Measurements from ENCODE around the gene KREMEN1. TPM values are rescaled to one million over a fixed set of nuclear protein-coding genes. Genes with fewer than 3 reads are reported as not detected.

Gene KREMEN1
- total and polyA plus RNA-seq, 4 donors, result 1.2 to 22.6 (median 3.8) TPM

- Histone ChIP-seq H3K4me3 (ENCODE audit: low read depth in 1 of 3, low read length in 3 of 3) (no peak overlapping the region), H3K9ac (ENCODE audit: low read depth in 1 of 2, low read length in 2 of 2) (no peak overlapping the region), H3K9me3 (ENCODE audit: control insufficient read depth in 4 of 4, low read length in 3 of 4) (no peaks in the 10 kb centered on the region), H3K27ac (ENCODE audit: low read depth in 1 of 2, low read length in 2 of 2) (no peak overlapping the region), H3K27me3 (ENCODE audit: control insufficient read depth in 4 of 4, insufficient read depth in 4 of 4, low read length in 3 of 4) (no peaks in the 10 kb centered on the region), H3K4me1 (ENCODE audit: control insufficient read depth in 4 of 4, insufficient read depth in 4 of 4, low read length in 3 of 4) (no peaks in the 10 kb centered on the region), H3K36me3 (ENCODE audit: control insufficient read depth in 4 of 4, insufficient read depth in 3 of 4, low read depth in 1 of 4, low read length in 3 of 4) (no peaks in the 10 kb centered on the region)
- 95% methylated on average over 1 of the region's 1 CpG for WGBS
- TF ChIP-seq MAX (IDR thresholded peaks at IDR 0.05), result no peak
- no peak for TF ChIP-seq YY1 (IDR thresholded peaks at IDR 0.05)
- no peak for TF ChIP-seq NR2F2 (IDR thresholded peaks at IDR 0.05)
- DNase-seq (ENCODE audit: low spot score), result no peak
Measured at GRCh38 chr22:29186302-29186701, 113.5 kb downstream of the KREMEN1 start.

- Histone ChIP-seq H3K4me3 (ENCODE audit: low read depth in 1 of 3, low read length in 3 of 3) (no peak overlapping the region), H3K27ac (ENCODE audit: low read depth in 1 of 2, low read length in 2 of 2) (no peak overlapping the region), H3K9me3 (ENCODE audit: control insufficient read depth in 4 of 4, low read length in 3 of 4) (no peaks in the 10 kb centered on the region), H3K36me3 (ENCODE audit: control insufficient read depth in 4 of 4, insufficient read depth in 3 of 4, low read depth in 1 of 4, low read length in 3 of 4) (no peaks in the 10 kb centered on the region), H3K9ac (ENCODE audit: low read depth in 1 of 2, low read length in 2 of 2) (no peak overlapping the region), H3K4me1 (ENCODE audit: control insufficient read depth in 4 of 4, insufficient read depth in 4 of 4, low read length in 3 of 4) (no peaks in the 10 kb centered on the region), H3K27me3 (ENCODE audit: control insufficient read depth in 4 of 4, insufficient read depth in 4 of 4, low read length in 3 of 4) (no peaks in the 10 kb centered on the region)
- 89% methylated on average over 7 of the region's 7 CpGs for WGBS
- TF ChIP-seq TAF1 (conservative IDR thresholded peaks at IDR 0.05) (no peak), RXRA (IDR thresholded peaks at IDR 0.05) (no peak), MAX (IDR thresholded peaks at IDR 0.05) (no peak), JUND (IDR thresholded peaks at IDR 0.05) (no peak), FOXA1 (IDR thresholded peaks at IDR 0.05) (no peak), FOXA2 (IDR thresholded peaks at IDR 0.05) (no peak), SP1 (IDR thresholded peaks at IDR 0.05) (no peak), ATF3 (IDR thresholded peaks at IDR 0.05) (no peak), YY1 (IDR thresholded peaks at IDR 0.05) (no peak), GABPA (IDR thresholded peaks at IDR 0.05 in 1 of 2, conservative IDR thresholded peaks at IDR 0.05 in 1 of 2) (no peak)
- TF ChIP-seq, protein P1, sequence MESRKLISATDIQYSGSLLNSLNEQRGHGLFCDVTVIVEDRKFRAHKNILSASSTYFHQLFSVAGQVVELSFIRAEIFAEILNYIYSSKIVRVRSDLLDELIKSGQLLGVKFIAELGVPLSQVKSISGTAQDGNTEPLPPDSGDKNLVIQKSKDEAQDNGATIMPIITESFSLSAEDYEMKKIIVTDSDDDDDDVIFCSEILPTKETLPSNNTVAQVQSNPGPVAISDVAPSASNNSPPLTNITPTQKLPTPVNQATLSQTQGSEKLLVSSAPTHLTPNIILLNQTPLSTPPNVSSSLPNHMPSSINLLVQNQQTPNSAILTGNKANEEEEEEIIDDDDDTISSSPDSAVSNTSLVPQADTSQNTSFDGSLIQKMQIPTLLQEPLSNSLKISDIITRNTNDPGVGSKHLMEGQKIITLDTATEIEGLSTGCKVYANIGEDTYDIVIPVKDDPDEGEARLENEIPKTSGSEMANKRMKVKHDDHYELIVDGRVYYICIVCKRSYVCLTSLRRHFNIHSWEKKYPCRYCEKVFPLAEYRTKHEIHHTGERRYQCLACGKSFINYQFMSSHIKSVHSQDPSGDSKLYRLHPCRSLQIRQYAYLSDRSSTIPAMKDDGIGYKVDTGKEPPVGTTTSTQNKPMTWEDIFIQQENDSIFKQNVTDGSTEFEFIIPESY (IDR thresholded peaks at IDR 0.05), result no peak
- TF ChIP-seq, protein P2, sequence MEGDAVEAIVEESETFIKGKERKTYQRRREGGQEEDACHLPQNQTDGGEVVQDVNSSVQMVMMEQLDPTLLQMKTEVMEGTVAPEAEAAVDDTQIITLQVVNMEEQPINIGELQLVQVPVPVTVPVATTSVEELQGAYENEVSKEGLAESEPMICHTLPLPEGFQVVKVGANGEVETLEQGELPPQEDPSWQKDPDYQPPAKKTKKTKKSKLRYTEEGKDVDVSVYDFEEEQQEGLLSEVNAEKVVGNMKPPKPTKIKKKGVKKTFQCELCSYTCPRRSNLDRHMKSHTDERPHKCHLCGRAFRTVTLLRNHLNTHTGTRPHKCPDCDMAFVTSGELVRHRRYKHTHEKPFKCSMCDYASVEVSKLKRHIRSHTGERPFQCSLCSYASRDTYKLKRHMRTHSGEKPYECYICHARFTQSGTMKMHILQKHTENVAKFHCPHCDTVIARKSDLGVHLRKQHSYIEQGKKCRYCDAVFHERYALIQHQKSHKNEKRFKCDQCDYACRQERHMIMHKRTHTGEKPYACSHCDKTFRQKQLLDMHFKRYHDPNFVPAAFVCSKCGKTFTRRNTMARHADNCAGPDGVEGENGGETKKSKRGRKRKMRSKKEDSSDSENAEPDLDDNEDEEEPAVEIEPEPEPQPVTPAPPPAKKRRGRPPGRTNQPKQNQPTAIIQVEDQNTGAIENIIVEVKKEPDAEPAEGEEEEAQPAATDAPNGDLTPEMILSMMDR (IDR thresholded peaks at IDR 0.05; ENCODE audit: low read depth, low read length, missing input control), result no peak
- no peak for DNase-seq (ENCODE audit: low spot score)
Measured at GRCh38 chr22:29187831-29188230, 115.0 kb downstream of the KREMEN1 start.

GRCh38 chr22:29190051-29190450, 117.2 kb downstream of the KREMEN1 start:
- 81% methylated on average over 8 of the region's 8 CpGs for WGBS
- no peak overlapping the region for H3K27ac ChIP-seq (ENCODE audit: low read depth in 1 of 2, low read length in 2 of 2)
- H3K4me1 ChIP-seq (ENCODE audit: control insufficient read depth in 4 of 4, insufficient read depth in 4 of 4, low read length in 3 of 4), result no peaks in the 10 kb centered on the region
- H3K36me3 ChIP-seq (ENCODE audit: control insufficient read depth in 4 of 4, insufficient read depth in 3 of 4, low read depth in 1 of 4, low read length in 3 of 4), result no peaks in the 10 kb centered on the region
- H3K9ac ChIP-seq (ENCODE audit: low read depth in 1 of 2, low read length in 2 of 2), result no peak overlapping the region
- DNase-seq (ENCODE audit: low spot score), result no peak
- no peaks in the 10 kb centered on the region for H3K27me3 ChIP-seq (ENCODE audit: control insufficient read depth in 4 of 4, insufficient read depth in 4 of 4, low read length in 3 of 4)
- H3K9me3 ChIP-seq (ENCODE audit: control insufficient read depth in 4 of 4, low read length in 3 of 4), result no peaks in the 10 kb centered on the region
- no peak overlapping the region for H3K4me3 ChIP-seq (ENCODE audit: low read depth in 1 of 3, low read length in 3 of 3)
- TF ChIP-seq FOXA2 (IDR thresholded peaks at IDR 0.05) (no peak), TAF1 (conservative IDR thresholded peaks at IDR 0.05) (no peak), NR2F2 (IDR thresholded peaks at IDR 0.05) (no peak), YY1 (IDR thresholded peaks at IDR 0.05) (no peak), SP1 (IDR thresholded peaks at IDR 0.05) (no peak), RAD21 (IDR thresholded peaks at IDR 0.05) (no peak), GABPA (IDR thresholded peaks at IDR 0.05 in 1 of 2, conservative IDR thresholded peaks at IDR 0.05 in 1 of 2) (no peak), JUND (IDR thresholded peaks at IDR 0.05) (no peak), RXRA (IDR thresholded peaks at IDR 0.05) (no peak), FOXA1 (IDR thresholded peaks at IDR 0.05) (no peak), HNF4A (conservative IDR thresholded peaks at IDR 0.05) (no peak), HNF4G (IDR thresholded peaks at IDR 0.05) (no peak)
- TF ChIP-seq, protein P3, sequence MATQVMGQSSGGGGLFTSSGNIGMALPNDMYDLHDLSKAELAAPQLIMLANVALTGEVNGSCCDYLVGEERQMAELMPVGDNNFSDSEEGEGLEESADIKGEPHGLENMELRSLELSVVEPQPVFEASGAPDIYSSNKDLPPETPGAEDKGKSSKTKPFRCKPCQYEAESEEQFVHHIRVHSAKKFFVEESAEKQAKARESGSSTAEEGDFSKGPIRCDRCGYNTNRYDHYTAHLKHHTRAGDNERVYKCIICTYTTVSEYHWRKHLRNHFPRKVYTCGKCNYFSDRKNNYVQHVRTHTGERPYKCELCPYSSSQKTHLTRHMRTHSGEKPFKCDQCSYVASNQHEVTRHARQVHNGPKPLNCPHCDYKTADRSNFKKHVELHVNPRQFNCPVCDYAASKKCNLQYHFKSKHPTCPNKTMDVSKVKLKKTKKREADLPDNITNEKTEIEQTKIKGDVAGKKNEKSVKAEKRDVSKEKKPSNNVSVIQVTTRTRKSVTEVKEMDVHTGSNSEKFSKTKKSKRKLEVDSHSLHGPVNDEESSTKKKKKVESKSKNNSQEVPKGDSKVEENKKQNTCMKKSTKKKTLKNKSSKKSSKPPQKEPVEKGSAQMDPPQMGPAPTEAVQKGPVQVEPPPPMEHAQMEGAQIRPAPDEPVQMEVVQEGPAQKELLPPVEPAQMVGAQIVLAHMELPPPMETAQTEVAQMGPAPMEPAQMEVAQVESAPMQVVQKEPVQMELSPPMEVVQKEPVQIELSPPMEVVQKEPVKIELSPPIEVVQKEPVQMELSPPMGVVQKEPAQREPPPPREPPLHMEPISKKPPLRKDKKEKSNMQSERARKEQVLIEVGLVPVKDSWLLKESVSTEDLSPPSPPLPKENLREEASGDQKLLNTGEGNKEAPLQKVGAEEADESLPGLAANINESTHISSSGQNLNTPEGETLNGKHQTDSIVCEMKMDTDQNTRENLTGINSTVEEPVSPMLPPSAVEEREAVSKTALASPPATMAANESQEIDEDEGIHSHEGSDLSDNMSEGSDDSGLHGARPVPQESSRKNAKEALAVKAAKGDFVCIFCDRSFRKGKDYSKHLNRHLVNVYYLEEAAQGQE (IDR thresholded peaks at IDR 0.05), result no peak
- TF ChIP-seq, protein P2 (IDR thresholded peaks at IDR 0.05; ENCODE audit: low read depth, low read length, missing input control), result no peak

All from liver (tissue), 9 donors.